ENCODE results near the gene NR4A1.

NR4A1 gene

GRCh38 chr12:52080403-52081251, 29.4 kb downstream of the NR4A1 start:
- H3K4me3 Mint-ChIP-seq = no peak overlapping the region
- peaks cover 37% of the 10 kb centered on the region for H3K36me3 Mint-ChIP-seq (ENCODE audit: low read depth)
- H3K27me3 Mint-ChIP-seq = peaks cover 10% of the 10 kb centered on the region
- intact Hi-C loops (cut with micrococcal nuclease) = loop anchor here (5.0 kb wide), 1 partner anchor 42 kb away; no protein-coding TSS in a partner anchor
- peaks cover 26% of the 10 kb centered on the region for H3K4me1 Mint-ChIP-seq (ENCODE audit: low read depth)
- no peaks in the 10 kb centered on the region for H3K9me3 Mint-ChIP-seq
- no peak overlapping the region for H3K27ac Mint-ChIP-seq

DNA sequence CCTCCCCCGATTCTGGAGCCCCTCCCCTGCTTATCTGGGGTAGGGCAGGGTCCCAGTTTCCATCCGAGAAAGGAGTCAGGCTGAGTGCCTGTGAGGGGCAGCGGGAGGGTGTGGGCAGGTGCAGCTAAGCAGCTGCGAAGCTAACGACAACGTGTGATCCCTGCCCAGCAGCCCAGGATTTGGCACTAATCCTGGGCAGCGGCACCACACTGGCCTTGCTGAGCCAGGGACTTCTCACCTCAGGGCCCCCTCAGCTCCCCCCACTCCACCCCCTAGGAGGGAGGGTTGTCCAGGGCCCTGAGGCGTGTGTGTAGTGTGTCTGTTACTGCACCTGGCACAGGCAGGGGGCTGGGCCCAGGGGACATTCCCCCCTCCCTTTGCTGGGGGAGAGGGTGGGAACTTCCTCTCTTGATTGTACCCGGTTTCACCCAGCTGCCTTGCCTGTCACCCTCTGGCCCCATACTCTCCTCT, 30.1 kb downstream of the NR4A1 start:
- peaks cover 26% of the 10 kb centered on the region for H3K4me1 Mint-ChIP-seq (ENCODE audit: low read depth)

DNA sequence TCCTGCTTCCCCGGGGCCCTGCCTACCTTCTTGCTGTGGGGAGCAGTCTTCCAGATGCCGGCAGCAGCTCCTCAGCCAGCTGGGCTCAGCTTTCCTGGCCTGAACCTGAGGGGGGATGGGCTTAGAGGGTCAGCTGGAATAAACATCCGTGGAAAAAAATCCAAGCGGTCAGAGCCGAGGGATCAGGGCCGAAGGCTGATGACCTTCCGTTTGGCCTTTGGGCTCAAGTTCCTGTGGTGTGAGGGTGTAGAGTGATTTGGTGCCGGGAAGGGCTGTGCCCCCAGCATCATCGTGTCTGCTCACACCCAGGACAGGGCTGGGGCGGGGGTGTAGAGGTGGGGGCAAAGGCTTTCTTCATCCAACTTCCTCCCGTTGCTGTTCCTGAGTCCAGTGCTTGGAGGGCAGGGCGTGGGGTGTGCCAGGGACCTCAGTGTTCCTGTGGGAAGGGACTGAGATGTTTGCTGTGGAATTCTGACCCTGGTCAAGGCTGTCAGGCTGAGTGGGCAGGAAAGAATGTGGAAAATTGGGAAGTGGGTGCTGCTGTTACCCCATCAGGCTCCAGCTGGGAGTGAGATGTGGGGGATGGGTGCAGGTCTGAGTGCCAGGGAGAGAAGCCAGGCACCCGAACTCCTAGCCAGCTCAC, 30.9 kb downstream of the NR4A1 start:
- intact Hi-C loops (cut with micrococcal nuclease) = loop anchor here (5.0 kb wide), 1 partner anchor 40 kb away; no protein-coding TSS in a partner anchor
- Mint-ChIP-seq H3K4me1 (ENCODE audit: low read depth) (peaks cover 26% of the 10 kb centered on the region), H3K9me3 (no peaks in the 10 kb centered on the region), H3K4me3 (no peak overlapping the region), H3K27ac (no peak overlapping the region), H3K27me3 (peaks cover 21% of the 10 kb centered on the region), H3K36me3 (ENCODE audit: low read depth) (peaks cover 22% of the 10 kb centered on the region)

More for the DNA sequence above, 30.1 kb downstream of the NR4A1 start:
- H3K36me3 Mint-ChIP-seq (ENCODE audit: low read depth) = peaks cover 31% of the 10 kb centered on the region
- intact Hi-C loops (cut with micrococcal nuclease) = loop anchor here (5.0 kb wide), 1 partner anchor 41 kb away; no protein-coding TSS in a partner anchor
- no peak overlapping the region for H3K4me3 Mint-ChIP-seq
- H3K27me3 Mint-ChIP-seq = peaks cover 14% of the 10 kb centered on the region
- H3K27ac Mint-ChIP-seq = no peak overlapping the region
- H3K9me3 Mint-ChIP-seq = no peaks in the 10 kb centered on the region

GRCh38 chr12:52082669-52082987, 31.4 kb downstream of the NR4A1 start:
- Mint-ChIP-seq H3K36me3 (ENCODE audit: low read depth) (peaks cover 17% of the 10 kb centered on the region), H3K27me3 (peaks cover 25% of the 10 kb centered on the region), H3K27ac (no peak overlapping the region), H3K4me3 (no peak overlapping the region), H3K4me1 (ENCODE audit: low read depth) (peaks cover 26% of the 10 kb centered on the region), H3K9me3 (no peaks in the 10 kb centered on the region)
- intact Hi-C loops (cut with micrococcal nuclease) = loop anchor here (5.0 kb wide), 1 partner anchor 40 kb away; no protein-coding TSS in a partner anchor

DNA sequence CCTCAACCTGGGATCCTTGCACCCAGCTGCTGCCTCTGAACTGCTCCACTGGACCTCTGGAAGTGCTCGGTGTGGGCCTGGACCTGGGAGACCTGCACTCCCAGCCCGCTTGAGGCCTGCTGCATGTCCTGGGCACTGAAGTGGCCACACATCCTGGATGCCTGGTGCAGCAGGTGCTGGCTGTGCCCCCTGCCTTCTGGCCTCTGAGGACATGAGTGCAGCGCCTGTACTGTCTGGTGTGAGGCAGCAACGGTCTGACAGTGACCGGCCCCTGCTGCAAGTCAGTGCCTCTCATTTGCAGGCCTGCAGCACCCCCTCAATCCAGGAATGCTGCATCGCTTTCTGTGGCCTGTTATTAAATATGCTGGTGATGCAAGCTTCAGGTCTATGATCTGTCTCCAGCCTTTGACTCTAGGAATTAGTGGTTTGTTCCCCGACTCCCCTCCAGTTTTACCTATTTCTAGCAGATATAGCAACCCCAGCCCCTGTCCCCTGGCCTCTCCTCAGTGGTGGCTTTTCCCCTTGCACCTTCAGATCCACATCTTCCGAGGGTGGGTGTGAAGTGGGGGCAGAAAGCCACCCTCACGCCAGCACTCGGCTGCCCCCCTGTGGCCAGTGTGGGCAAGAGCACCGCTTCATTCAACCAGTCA, 31.9 kb downstream of the NR4A1 start:
- H3K4me3 Mint-ChIP-seq = no peak overlapping the region
- no peaks in the 10 kb centered on the region for H3K9me3 Mint-ChIP-seq
- H3K36me3 Mint-ChIP-seq (ENCODE audit: low read depth) = peaks cover 12% of the 10 kb centered on the region
- peaks cover 26% of the 10 kb centered on the region for H3K4me1 Mint-ChIP-seq (ENCODE audit: low read depth)
- no peak overlapping the region for H3K27ac Mint-ChIP-seq
- peaks cover 29% of the 10 kb centered on the region for H3K27me3 Mint-ChIP-seq
- intact Hi-C loops (cut with micrococcal nuclease) = loop anchor here (1.0 to 5.0 kb wide), 2 partner anchors 39 to 58 kb away; no protein-coding TSS in a partner anchor

- no peak overlapping the region for H3K4me3 Mint-ChIP-seq
- H3K27ac Mint-ChIP-seq = no peak overlapping the region
- peaks cover 33% of the 10 kb centered on the region for H3K27me3 Mint-ChIP-seq
- H3K36me3 Mint-ChIP-seq (ENCODE audit: low read depth) = peaks cover 9% of the 10 kb centered on the region
- peaks cover 26% of the 10 kb centered on the region for H3K4me1 Mint-ChIP-seq (ENCODE audit: low read depth)
- intact Hi-C loops (cut with micrococcal nuclease) = loop anchor here (1.0 to 5.0 kb wide), 2 partner anchors 39 to 58 kb away; no protein-coding TSS in a partner anchor
- H3K9me3 Mint-ChIP-seq = no peaks in the 10 kb centered on the region
Measured at GRCh38 chr12:52083638-52083996, 32.4 kb downstream of the NR4A1 start.

DNA sequence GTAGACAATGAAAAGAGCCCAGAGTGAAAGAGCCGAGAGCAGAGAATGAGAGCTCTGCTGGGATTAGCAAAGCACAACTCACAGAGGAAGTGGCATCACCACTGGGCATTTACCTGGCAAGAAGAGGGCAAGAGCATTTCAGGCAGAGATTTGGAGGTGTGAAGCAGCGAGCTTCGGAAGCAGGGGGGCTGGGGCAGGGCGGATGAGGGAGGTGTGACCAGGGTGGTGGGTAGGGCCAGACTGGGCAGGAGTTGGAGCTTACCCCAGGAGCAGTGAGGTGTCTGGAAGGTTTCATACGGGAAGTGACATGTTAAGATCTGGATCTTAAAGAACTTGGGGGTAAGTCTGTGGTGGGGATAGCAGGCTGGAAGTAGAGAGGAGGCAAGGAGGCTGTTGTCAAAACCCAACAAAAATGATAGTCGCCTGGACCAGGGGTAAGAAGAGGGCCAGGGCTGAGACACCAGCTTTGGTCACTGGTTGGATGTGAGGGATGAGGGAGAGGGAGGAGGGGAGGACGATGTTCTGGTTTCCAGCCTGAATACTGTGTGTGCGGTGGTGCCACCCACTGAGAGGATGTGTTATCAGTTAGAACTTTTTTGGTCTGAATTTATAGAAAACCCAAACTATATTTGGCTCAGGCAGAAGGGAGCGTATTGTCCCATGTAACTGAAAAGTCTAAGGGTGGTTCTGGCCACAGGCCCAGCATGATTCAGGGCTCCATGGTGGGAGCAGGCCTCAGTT, 33.4 kb downstream of the NR4A1 start:
- intact Hi-C loops (cut with micrococcal nuclease) = loop anchor here (5.0 kb wide), 1 partner anchor 38 kb away; no protein-coding TSS in a partner anchor
- no peak overlapping the region for H3K4me3 Mint-ChIP-seq
- H3K4me1 Mint-ChIP-seq (ENCODE audit: low read depth) = peaks cover 26% of the 10 kb centered on the region
- H3K9me3 Mint-ChIP-seq = no peaks in the 10 kb centered on the region
- no peak overlapping the region for H3K27ac Mint-ChIP-seq
- H3K36me3 Mint-ChIP-seq (ENCODE audit: low read depth) = no peaks in the 10 kb centered on the region
- H3K27me3 Mint-ChIP-seq = peaks cover 43% of the 10 kb centered on the region

GRCh38 chr12:52085682-52086180, 34.5 kb downstream of the NR4A1 start:
- H3K27ac Mint-ChIP-seq = no peak overlapping the region
- H3K27me3 Mint-ChIP-seq = peaks cover 52% of the 10 kb centered on the region

DNA sequence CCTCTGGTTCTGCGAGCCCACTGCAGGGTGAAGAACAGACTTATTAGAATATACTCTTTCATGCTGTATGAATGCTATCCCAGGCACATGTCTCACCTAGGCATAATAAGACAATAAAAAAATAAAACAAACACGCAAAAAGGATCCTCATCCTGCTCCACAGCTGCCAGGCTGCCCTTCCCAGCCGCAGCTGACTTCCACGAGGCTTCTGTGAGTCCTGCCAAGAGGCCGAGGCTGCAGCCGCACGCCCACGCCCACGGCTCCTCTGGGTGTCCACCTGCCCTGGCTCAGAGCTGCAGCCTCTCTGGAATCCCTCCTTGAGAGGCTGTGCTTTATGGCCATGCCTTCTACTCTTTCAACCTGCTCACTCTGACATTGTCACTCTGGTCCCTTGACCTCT, 35.1 kb downstream of the NR4A1 start:
- no peak overlapping the region for H3K4me3 Mint-ChIP-seq
- H3K27me3 Mint-ChIP-seq = peaks cover 58% of the 10 kb centered on the region
- H3K36me3 Mint-ChIP-seq (ENCODE audit: low read depth) = no peaks in the 10 kb centered on the region
- peaks cover 19% of the 10 kb centered on the region for H3K4me1 Mint-ChIP-seq (ENCODE audit: low read depth)
- intact Hi-C loops (cut with micrococcal nuclease) = no loop called here
- H3K9me3 Mint-ChIP-seq = no peaks in the 10 kb centered on the region
- no peak overlapping the region for H3K27ac Mint-ChIP-seq

More at GRCh38 chr12:52085682-52086180, 34.5 kb downstream of the NR4A1 start:
- intact Hi-C loops (cut with micrococcal nuclease) = no loop called here
- H3K4me3 Mint-ChIP-seq = no peak overlapping the region
- H3K36me3 Mint-ChIP-seq (ENCODE audit: low read depth) = no peaks in the 10 kb centered on the region
- H3K9me3 Mint-ChIP-seq = no peaks in the 10 kb centered on the region
- peaks cover 23% of the 10 kb centered on the region for H3K4me1 Mint-ChIP-seq (ENCODE audit: low read depth)

GRCh38 chr12:52086944-52087835, 35.9 kb downstream of the NR4A1 start:
- H3K4me1 Mint-ChIP-seq (ENCODE audit: low read depth) = peaks cover 10% of the 10 kb centered on the region
- no peaks in the 10 kb centered on the region for H3K9me3 Mint-ChIP-seq
- no peak overlapping the region for H3K4me3 Mint-ChIP-seq
- intact Hi-C loops (cut with micrococcal nuclease) = no loop called here
- no peak overlapping the region for H3K27ac Mint-ChIP-seq
- peaks cover 63% of the 10 kb centered on the region for H3K27me3 Mint-ChIP-seq
- no peaks in the 10 kb centered on the region for H3K36me3 Mint-ChIP-seq (ENCODE audit: low read depth)

GRCh38 chr12:52087961-52088820, 36.9 kb downstream of the NR4A1 start:
- H3K36me3 Mint-ChIP-seq (ENCODE audit: low read depth) = no peaks in the 10 kb centered on the region
- H3K9me3 Mint-ChIP-seq = no peaks in the 10 kb centered on the region
- no peak overlapping the region for H3K4me3 Mint-ChIP-seq
- peaks cover 64% of the 10 kb centered on the region for H3K27me3 Mint-ChIP-seq
- no peak overlapping the region for H3K27ac Mint-ChIP-seq
- intact Hi-C loops (cut with micrococcal nuclease) = no loop called here
- H3K4me1 Mint-ChIP-seq (ENCODE audit: low read depth) = peaks cover 5% of the 10 kb centered on the region

- intact Hi-C loops (cut with micrococcal nuclease) = no loop called here
- Mint-ChIP-seq H3K27ac (no peak overlapping the region), H3K27me3 (peaks cover 63% of the 10 kb centered on the region), H3K36me3 (ENCODE audit: low read depth) (no peaks in the 10 kb centered on the region), H3K9me3 (no peaks in the 10 kb centered on the region), H3K4me1 (ENCODE audit: low read depth) (no peaks in the 10 kb centered on the region), H3K4me3 (no peak overlapping the region)
Measured at GRCh38 chr12:52089491-52089890, 38.2 kb downstream of the NR4A1 start.

All from dendritic cell treated with granulocyte-macrophage colony-stimulating factor and Interleukin-4, amounts not matched to agents 40 ng/mL and 50 ng/mL, for 4 days (primary cell).